HG02571 (cell line): ENCODE results near the gene CEP120.
A peak's percentile ranks its signal among the peaks of the same experiment; 100 is the strongest.
"Not testable (repeated sequence)": the region's sequence is repeated elsewhere in the genome, so short reads cannot be mapped to it uniquely, and the experiment has no call there.

Experiments
- ATAC-seq: cut with Tn5 transposase; IDR thresholded peaks from one replicate; pipeline ENCODE4 v1.9.1; 2021; ENCODE audit warnings: mild to moderate bottlenecking, moderate library complexity; ENCODE audit not compliant: unreplicated experiment

CEP120 gene

DNA sequence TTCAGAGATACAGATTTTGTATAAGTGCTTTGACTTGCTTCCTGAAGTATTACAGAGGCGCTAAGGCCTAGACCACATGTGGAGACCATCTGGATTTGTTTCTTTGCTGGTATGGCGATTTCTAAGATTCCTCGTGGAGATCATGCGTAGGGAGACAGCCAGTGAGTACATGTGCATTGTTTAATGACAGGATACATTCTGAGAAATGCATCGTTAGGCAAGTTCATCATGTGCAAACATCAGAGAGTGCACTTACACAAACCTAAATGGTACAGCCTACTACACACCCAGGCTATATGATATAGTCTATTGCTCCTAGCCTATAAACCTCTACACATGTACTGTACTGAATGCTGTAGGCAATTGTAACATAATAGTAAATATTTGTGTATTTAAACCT, 16.5 kb upstream of the CEP120 start:
- no peak for ATAC-seq

DNA sequence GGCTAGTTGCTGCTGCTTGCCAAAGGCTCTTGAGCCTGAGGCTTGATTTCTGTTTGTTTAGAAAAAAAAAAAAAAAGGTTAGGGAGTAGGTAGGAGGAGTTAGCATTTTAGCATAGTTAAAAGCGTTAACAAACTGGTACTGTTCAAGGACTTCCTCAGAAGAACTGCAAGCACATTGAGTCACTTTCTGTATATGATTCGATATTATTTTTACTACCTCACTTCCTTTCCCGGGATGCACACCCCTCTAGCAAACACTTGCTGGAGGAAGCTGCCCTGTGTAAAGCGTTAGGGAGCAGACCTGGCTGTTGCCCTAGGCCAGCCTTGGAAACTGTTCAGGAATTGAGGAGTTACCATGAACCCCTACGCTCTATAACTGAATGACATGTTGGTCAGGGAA, 15.7 kb upstream of the CEP120 start:
- ATAC-seq = no peak

GRCh38 chr5:123438244-123438643, 15.0 kb upstream of the CEP120 start:
- ATAC-seq = peak; percentile 72

- no peak for ATAC-seq
These were observed 13.0 kb upstream of the CEP120 start for GRCh38 chr5:123436201-123436600.

DNA sequence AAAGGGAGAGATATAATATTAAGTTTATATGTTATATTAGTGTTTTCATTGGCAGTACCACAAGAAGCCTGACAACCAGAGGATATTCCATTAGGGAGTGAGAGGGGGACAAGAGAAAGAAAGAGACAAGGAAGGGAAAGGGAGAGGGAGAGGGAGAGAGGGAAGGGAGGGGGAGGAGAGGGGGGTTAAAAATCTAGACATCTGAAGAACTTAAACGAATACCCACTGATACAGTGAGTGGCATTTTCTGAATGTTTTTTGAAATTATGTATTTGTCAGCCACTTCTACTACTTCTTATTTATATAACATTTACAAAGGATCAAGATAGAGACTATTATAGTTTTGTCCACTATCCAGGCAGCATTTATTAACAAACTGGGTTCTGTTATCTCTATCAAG, 11.6 kb upstream of the CEP120 start:
- no peak for ATAC-seq

- ATAC-seq = no peak
These were observed 10.4 kb upstream of the CEP120 start for GRCh38 chr5:123433596-123433995.

GRCh38 chr5:123430441-123430840, 7.2 kb upstream of the CEP120 start:
- not testable (repeated sequence) for ATAC-seq

DNA sequence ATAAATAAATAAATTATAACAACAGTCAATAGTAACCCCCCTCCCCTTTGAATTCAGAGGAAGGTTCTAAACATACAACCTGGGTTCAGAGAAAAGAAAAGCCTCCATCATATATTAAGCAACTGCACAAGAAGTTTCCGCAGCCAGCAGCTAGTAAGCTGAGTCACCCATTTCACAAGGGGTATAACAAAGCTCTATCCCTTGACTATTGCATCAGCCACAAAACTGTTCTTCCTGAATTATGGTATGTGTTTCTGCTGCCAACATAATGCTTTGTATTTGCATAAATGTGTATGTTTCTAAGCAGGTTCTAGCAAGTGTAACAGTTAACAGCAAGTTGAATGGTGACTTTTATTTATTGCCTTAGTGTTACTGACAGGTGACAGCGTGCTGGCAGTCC, 6.8 kb upstream of the CEP120 start:
- ATAC-seq = no peak

GRCh38 chr5:123429221-123429954, 6.2 kb upstream of the CEP120 start:
- ATAC-seq = no peak

GRCh38 chr5:123428521-123429220, 5.5 kb upstream of the CEP120 start:
- ATAC-seq = no peak

DNA sequence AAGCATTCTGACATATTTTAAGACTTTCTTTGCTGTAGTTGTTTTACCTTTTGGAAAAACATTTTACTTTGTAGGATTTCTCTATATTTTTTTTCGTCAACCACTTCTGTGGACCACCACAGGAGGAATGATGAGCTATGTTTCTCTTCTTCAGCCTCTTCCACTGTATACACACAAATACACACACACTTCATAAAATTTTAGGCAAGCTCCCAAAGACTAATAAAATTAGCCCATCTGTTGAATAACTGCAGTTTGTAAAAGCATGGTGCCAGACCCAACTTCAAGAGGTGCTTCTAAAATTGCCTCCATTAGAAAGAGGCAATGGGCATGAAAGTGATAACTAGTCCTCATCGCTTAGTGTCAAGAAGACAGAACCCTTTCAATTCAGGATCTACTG, 4.1 kb upstream of the CEP120 start:
- no peak for ATAC-seq

- ATAC-seq = no peak
These were observed 2.2 kb upstream of the CEP120 start for GRCh38 chr5:123425431-123425830.

- ATAC-seq = peak; percentile 23
These were observed 548 bp downstream of the CEP120 start for GRCh38 chr5:123422433-123423277.

- ATAC-seq = no peak
These were observed 1.4 kb downstream of the CEP120 start for GRCh38 chr5:123421773-123422172.

DNA sequence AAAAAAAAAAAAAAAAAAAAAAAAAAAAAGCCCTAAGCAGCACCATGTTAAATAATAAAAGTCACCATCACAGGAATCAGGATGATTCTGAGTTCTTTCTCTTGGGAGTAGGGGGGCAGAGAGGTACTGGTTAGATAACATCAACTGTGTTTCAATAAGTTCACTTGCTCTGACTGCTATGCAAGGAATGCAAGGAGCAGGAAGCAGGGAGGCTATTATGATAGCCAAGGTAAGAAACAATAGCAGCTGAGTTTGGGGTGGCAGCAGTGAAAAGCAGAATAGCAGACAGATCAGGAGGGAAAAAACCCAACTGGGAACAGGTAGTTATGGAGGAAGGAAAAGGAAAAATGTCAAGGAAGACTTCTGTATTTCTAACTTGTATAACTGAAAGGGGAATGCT, 8.2 kb downstream of the CEP120 start:
- no peak for ATAC-seq

- no peak for ATAC-seq
These were observed 11.0 kb downstream of the CEP120 start for GRCh38 chr5:123412206-123412605.

DNA sequence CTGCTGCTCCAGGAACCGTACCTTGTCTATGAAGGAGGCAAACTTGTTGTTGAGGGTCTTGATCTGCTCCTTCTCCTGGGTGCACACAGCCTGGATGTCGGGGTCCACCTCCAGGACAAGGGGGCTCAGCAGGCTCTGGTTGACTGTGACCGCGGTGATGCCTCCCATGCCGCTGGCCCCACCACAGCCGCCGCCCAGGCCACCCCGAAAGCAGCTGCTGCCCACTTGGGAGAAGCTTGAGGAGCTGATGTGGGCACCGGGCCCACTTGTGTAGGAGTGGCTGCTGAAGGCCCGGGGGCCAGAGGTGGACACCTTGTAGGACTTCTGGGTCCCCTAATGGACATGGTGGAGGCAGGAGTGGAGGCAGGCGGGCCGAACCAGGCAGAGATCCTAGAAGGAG, 21.2 kb downstream of the CEP120 start:
- not testable (repeated sequence) for ATAC-seq

- no peak for ATAC-seq
These were observed 21.9 kb downstream of the CEP120 start for GRCh38 chr5:123401320-123401719.

- not testable (repeated sequence) for ATAC-seq
These were observed 22.3 kb downstream of the CEP120 start for GRCh38 chr5:123400870-123401291.

GRCh38 chr5:123398058-123398733, 25.0 kb downstream of the CEP120 start:
- ATAC-seq = no peak

DNA sequence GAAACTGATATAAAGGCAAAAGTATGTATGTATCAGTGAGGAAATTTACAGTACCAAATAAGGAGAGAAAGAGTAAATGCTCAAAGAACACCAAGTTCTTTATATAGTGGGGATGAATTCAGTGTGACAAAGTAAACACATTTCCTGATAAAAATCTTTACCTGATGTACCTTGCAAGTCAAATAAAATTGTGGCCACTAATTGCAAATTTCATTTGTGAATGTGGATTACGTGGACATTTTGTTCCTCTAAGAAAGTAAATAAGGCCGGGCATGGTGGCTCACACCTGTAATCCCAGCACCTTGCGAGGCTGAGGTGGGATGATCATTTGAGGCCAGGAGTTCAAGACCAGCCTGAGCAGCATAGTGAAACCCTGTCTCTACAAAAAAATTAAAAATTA, 25.7 kb downstream of the CEP120 start:
- no peak for ATAC-seq
